IPS DF 6.9 (cell line): Measurements from ENCODE around the gene POU3F3.

ENCODE experiments used
- DNase-seq: peaks from one replicate; pipeline ENCODE4 v3.0.0-alpha.2; 2013; ENCODE audit warnings: low read depth, low spot score
- H3K27ac ChIP-seq: one replicate; pipeline ENCODE4 v1.5.1; 2013; ENCODE audit warnings: low read length, control low read depth
- H3K27me3 ChIP-seq: 2 replicates; pipeline ENCODE4 v1.6.1; 2013; ENCODE audit warnings: mild to moderate bottlenecking, low read length; ENCODE audit not compliant: control insufficient read depth, insufficient read depth
- H3K36me3 ChIP-seq: 2 replicates; pipeline ENCODE4 v1.6.1; 2013; ENCODE audit warnings: low read length; ENCODE audit not compliant: control insufficient read depth, insufficient read depth
- H3K4me1 ChIP-seq: 2 replicates; pipeline ENCODE4 v1.6.1; 2013; ENCODE audit warnings: low read length; ENCODE audit not compliant: control insufficient read depth, insufficient read depth
- H3K4me3 ChIP-seq: 2 replicates; pipeline ENCODE4 v1.5.1; 2013; ENCODE audit warnings: mild to moderate bottlenecking, low read length
- H3K9me3 ChIP-seq: 2 replicates; pipeline ENCODE4 v1.6.1; 2013; ENCODE audit warnings: low read length, inconsistent platforms; ENCODE audit not compliant: control insufficient read depth, insufficient read depth
- WGBS: extraction: QIAGEN DNeasy Blood & Tissue Kit; methylation state at CpG from one replicate; pipeline ENCODE4 v1.1.7; 2013; ENCODE audit warnings: mixed read lengths, missing lambda C conversion rate; ENCODE audit not compliant: insufficient read length, insufficient coverage; 5-methylcytosine and 5-hydroxymethylcytosine counted together

The POU3F3 gene

DNA sequence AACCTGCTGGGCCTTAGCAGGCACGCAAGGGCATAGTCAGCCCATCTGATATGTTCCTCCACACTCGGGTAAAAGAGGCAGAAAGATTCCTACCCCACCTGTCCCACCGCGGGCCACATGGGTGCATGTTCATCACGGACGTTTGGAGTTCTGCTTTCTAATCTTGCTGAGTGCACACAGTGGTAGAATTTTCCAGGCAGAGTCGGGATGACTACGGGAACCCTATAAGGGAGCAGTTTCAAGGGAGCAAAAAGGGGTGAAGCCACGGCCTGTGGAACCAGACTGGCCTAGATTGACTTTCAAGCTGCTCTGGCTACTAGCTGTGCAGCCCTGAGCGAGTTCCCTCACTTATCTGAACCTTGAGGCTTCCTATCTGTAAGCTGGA, 36.8 kb downstream of the POU3F3 start:
- no peak overlapping the region for H3K27ac ChIP-seq
- no peaks in the 10 kb centered on the region for H3K36me3 ChIP-seq
- H3K4me3 ChIP-seq: no peak overlapping the region
- no peaks in the 10 kb centered on the region for H3K9me3 ChIP-seq
- no peak for DNase-seq
- WGBS: no CpG with 5 or more reads among the region's 10 CpGs
- no peaks in the 10 kb centered on the region for H3K4me1 ChIP-seq
- no peaks in the 10 kb centered on the region for H3K27me3 ChIP-seq

DNA sequence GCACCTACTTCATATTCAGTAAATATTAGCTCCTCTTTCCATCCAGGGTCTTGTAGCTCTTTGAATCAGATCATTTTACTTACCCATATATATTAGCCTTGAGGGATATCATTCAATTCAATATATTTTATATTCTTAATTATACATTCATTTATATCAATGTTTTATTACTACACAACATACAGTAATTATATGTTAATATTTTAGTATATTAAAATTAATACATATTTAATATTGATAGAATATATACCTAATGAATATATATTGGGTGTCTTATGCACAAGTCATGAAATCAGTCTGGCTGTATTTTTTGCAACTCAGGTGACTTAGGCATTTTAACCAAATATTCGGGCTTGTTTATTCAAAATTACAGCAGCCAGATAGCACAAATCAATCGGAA, 37.2 kb downstream of the POU3F3 start:
- Histone ChIP-seq H3K9me3 (no peaks in the 10 kb centered on the region), H3K4me1 (no peaks in the 10 kb centered on the region), H3K27ac (no peak overlapping the region), H3K27me3 (no peaks in the 10 kb centered on the region), H3K36me3 (no peaks in the 10 kb centered on the region), H3K4me3 (no peak overlapping the region)
- no CpG with 5 or more reads among the region's 2 CpGs for WGBS
- no peak for DNase-seq

DNA sequence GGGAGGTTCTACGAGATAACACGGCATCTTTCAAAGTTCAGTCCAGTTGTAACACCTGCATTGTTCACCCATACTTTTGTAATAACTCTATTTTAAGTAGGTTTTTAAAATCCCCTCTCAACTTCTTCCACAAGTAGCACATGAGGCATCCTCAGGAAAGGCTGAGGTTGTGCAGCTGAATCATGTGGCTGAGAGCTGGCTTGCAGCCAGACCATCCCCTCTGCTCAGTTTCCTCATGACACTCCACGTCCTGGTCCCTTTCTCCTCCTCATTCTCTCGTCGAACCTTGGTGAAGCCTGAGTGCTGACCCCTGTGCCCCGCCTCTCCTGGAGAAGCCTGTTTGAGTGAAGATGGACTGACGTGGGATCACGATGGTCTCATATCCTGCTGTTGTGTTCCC, 42.5 kb downstream of the POU3F3 start:
- WGBS: no CpG with 5 or more reads among the region's 8 CpGs
- no peak for DNase-seq
- Histone ChIP-seq H3K36me3 (no peaks in the 10 kb centered on the region), H3K4me3 (no peak overlapping the region), H3K27me3 (no peaks in the 10 kb centered on the region), H3K4me1 (no peaks in the 10 kb centered on the region), H3K9me3 (no peaks in the 10 kb centered on the region), H3K27ac (no peak overlapping the region)

DNA sequence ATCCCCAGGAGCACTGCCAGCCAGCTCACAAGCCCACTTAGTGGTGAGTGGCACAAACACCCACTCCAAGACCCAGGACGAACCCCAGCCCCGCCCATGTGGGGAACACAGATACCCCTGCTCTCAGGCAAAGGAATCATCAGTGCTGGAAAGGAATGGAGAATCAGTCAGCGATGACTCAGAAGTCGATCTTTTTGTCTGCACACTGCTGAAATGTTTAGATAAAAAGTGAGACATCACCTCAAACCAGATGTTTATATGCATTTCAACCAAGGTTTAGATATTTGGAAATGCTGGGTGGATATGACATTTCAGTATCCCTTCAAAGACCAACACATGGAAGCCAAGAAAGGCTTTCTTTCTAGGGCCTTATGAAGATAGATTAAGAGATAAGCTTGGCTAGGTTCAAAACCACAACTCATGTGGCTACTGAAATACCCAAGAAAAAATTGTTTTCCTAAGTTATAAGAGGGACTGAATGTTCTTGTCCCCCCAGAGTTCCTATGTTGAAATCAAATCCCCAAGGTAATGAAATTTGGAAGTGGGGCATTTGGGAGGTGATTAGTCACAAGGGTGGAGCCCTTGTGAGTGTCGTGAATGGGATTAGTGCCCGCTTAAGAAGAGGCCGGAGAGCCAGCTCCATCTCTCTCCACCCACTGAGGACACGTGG, 43.7 kb downstream of the POU3F3 start:
- Histone ChIP-seq H3K4me3 (no peak overlapping the region), H3K36me3 (no peaks in the 10 kb centered on the region), H3K4me1 (no peaks in the 10 kb centered on the region), H3K9me3 (no peaks in the 10 kb centered on the region), H3K27me3 (no peaks in the 10 kb centered on the region), H3K27ac (no peak overlapping the region)
- WGBS: no CpG with 5 or more reads among the region's 8 CpGs
- DNase-seq: no peak

DNA sequence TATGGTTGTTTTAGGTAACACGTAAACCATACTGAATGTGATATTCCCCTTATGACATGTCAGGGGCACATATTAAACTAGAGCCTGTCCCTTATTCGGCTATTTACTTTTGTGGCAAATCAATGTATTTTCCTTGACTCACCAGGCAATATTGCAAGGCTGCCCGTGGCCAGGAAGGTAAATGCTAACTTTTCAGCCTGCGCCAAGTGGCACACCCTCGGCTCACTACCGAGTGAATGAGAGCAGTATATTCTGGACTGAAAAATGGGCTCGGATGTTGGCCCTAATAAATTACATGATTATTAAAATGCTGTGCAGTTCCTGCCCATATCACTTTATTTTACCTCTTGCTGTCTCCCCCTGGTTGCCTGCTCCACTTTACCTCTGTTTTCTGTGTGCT, 46.7 kb downstream of the POU3F3 start:
- Histone ChIP-seq H3K27ac (no peak overlapping the region), H3K36me3 (no peaks in the 10 kb centered on the region), H3K27me3 (no peaks in the 10 kb centered on the region), H3K9me3 (no peaks in the 10 kb centered on the region), H3K4me3 (no peak overlapping the region), H3K4me1 (no peaks in the 10 kb centered on the region)
- no peak for DNase-seq
- WGBS: no CpG with 5 or more reads among the region's 7 CpGs

DNA sequence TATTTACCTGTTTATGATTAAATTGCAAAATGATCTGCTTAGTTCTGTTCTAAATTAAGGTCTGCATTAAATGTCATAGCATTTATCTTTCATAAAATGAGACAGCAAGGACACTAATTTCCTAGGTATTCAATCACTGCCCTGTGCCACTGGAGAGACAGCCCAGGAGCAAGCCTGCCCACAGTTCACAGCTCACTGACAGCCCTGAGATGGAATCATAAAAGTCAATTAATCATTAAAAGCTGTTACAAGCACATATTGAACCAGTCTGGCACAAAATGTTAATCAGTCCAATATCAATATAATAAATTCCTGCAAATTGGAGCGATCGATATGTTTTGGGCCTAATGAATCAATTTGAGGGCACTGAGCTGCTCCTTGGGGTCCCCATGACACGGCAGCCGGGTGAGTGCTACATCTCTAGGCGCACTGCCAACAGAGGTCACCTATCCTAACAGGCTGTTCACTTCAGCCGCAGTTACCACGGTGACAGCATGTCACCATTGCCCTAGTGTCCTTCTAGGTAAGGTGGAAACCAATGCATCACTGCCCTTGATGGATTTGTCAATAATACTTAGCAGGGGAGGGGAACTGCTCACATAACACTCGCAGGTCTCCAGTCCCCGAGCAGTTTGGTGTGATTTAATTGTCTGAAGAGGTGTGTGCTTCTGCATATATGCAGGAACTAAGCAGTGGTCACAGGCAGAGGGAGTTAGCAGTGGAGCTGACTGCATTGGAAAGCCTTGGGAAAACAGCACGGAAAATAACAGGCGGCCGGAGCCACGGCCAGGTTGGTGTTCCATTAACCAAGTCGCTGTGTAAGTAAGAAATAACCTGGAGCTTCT, 47.3 kb downstream of the POU3F3 start:
- Histone ChIP-seq H3K4me3 (no peak overlapping the region), H3K27ac (no peak overlapping the region), H3K4me1 (no peaks in the 10 kb centered on the region), H3K9me3 (no peaks in the 10 kb centered on the region), H3K27me3 (no peaks in the 10 kb centered on the region), H3K36me3 (no peaks in the 10 kb centered on the region)
- WGBS: no CpG with 5 or more reads among the region's 14 CpGs
- DNase-seq: no peak

DNA sequence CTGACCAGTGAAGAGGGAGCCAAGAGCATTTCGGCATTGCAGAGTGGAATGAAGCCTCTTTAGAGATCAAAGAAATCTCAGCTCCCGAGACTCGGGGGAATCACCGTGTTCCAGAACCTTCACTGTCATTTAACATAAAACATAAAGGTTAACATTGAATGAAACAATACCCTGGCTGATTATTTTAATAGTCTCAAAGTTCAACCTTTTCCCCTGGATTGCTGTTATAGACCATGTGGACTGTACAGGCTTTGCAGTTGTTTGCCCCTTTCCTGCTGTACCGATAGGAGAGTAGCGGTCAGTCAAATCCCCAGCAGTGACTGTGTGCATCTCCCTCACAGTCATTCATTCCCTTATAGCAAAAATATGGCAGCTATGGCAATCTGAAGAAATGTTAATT, 48.4 kb downstream of the POU3F3 start:
- no peak for DNase-seq
- no peaks in the 10 kb centered on the region for H3K36me3 ChIP-seq
- H3K9me3 ChIP-seq: no peaks in the 10 kb centered on the region
- no peak overlapping the region for H3K27ac ChIP-seq
- no peaks in the 10 kb centered on the region for H3K4me1 ChIP-seq
- H3K4me3 ChIP-seq: no peak overlapping the region
- no peaks in the 10 kb centered on the region for H3K27me3 ChIP-seq
- WGBS: no CpG with 5 or more reads among the region's 6 CpGs
